Fibroblast of the aortic adventitia (primary cell): ENCODE data around the gene NTPCR. TPM values are rescaled to one million over a fixed set of nuclear protein-coding genes. Genes with fewer than 3 reads are reported as not detected.

Source experiments
- DNase-seq: peaks from one replicate; pipeline ENCODE4 v3.0.0-alpha.2; 2010; ENCODE audit warnings: low read depth
- H3K4me3 ChIP-seq: 2 replicates; pipeline ENCODE4 v1.5.1; 2011; ENCODE audit warnings: low read depth, mild to moderate bottlenecking, control low read depth, low read length, moderate library complexity
- total RNA-seq: library from RNA; depleted of rRNA; stranded (reverse); fragments of >200 nt; gene quantifications from 2 replicates; pipeline ENCODE4 v1.2.3, GENCODE V29; 2012; ENCODE audit warnings: low replicate concordance
- TF ChIP-seq, protein P1 (sequence below): IDR thresholded peaks from 2 replicates; pipeline ENCODE4 v1.5.1; 2011; ENCODE audit warnings: mild to moderate bottlenecking, low read length, control low read depth, inconsistent platforms; ENCODE audit not compliant: insufficient read depth

NTPCR gene
- total RNA-seq, 1 donor = 19.7 TPM

DNA sequence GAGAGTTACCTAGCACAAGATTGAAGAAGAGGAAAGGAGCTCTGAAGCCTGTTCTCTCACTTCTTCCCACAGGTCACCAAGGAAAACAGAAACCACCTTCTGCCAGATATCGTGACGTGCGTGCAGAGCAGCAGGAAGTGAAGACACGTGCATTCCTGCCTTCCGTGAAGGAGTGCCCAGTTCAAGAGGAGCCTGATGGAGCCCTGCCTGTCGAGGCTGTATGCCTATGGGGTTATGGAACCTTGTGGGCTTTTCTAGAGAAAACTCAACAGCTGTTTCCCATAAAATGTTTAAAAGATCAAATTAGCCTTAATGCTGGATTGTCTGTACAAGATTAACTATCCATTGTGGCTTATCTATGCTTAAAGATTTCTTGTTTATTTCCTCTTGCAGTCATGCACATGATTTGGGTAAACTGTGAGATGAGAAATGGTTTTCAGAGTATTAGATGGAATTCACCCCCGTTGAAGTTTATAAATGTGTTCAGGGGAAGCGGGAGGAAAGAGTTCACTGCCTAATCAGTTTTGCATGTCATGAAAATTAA lies 27.8 kb downstream of the NTPCR start:
- DNase-seq = peak; percentile 35
- TF ChIP-seq, protein P1, sequence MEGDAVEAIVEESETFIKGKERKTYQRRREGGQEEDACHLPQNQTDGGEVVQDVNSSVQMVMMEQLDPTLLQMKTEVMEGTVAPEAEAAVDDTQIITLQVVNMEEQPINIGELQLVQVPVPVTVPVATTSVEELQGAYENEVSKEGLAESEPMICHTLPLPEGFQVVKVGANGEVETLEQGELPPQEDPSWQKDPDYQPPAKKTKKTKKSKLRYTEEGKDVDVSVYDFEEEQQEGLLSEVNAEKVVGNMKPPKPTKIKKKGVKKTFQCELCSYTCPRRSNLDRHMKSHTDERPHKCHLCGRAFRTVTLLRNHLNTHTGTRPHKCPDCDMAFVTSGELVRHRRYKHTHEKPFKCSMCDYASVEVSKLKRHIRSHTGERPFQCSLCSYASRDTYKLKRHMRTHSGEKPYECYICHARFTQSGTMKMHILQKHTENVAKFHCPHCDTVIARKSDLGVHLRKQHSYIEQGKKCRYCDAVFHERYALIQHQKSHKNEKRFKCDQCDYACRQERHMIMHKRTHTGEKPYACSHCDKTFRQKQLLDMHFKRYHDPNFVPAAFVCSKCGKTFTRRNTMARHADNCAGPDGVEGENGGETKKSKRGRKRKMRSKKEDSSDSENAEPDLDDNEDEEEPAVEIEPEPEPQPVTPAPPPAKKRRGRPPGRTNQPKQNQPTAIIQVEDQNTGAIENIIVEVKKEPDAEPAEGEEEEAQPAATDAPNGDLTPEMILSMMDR = no peak
- no peak overlapping the region for H3K4me3 ChIP-seq

DNA sequence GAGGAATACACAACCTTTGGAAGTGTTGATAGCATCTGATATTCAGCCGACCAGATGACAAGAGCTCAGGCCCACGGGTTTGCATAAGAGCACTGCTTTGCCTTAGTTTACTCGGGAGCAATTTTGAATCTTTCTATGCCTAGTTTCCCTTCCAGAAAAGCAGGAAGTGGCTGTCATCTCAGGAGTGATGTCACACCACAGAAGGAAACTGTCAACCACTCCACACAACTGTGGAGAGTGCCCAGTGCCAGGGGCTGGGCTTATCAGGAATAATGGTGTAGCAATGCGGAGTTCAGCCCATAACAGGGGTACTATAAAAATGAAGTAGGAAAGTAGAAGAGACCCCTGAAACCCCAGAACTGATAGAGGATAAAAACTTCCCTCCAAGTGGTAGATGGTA lies 28.4 kb downstream of the NTPCR start:
- H3K4me3 ChIP-seq = no peak overlapping the region
- TF ChIP-seq, protein P1 = no peak
- no peak for DNase-seq

DNA sequence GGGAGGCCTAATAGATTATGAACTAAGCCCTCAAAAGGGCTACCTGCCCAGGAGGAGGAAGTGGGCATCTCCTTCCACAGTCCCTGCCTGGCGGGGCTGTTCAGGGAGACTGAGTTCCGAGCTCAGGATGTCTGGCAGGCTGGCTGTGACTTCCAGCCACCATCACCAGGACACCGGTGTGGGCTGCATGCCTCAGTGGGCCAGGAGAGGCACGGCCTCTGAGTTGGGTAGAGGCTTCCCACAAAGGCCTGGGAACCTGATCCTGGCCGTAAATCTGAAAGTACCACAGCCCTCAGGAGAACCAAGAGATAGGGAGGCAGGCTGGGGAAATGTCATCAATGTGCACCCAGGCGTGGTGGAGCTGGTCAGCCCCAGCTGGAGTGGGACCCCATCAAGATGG lies 29.1 kb downstream of the NTPCR start:
- TF ChIP-seq, protein P1 = no peak
- DNase-seq = no peak

DNA sequence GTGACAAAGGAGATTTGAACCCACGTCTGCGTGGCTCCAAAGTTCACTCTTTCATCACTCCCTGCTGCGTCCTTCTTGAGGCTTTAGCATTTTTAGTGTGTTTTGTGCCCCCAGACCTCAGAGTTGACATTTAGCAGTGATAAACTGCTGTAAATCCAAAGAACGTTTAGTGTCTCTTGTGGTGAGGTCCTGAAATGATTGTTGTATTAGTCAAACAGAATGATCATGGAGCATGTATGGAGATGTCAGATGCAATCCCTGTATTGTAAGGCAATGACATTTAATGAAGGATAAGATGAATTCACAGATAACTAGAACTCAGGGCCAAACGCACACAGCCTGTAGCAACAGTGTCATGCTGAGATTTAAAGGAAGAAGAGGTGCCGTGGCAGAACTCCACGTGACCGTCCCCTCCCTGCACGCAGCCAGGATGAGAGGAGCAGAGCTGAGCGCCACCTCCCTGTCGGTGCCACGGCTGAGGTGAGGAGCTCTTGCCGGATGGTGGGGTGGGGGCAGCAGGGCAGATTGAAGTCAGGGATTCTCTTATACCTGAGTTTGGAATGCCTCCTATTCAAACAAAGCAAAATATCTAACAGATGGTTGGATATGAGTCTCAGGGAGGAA lies 30.1 kb downstream of the NTPCR start:
- TF ChIP-seq, protein P1 = no peak
- DNase-seq = no peak
- H3K4me3 ChIP-seq = no peak overlapping the region

More for the DNA sequence above, 29.1 kb downstream of the NTPCR start:
- no peak overlapping the region for H3K4me3 ChIP-seq

DNA sequence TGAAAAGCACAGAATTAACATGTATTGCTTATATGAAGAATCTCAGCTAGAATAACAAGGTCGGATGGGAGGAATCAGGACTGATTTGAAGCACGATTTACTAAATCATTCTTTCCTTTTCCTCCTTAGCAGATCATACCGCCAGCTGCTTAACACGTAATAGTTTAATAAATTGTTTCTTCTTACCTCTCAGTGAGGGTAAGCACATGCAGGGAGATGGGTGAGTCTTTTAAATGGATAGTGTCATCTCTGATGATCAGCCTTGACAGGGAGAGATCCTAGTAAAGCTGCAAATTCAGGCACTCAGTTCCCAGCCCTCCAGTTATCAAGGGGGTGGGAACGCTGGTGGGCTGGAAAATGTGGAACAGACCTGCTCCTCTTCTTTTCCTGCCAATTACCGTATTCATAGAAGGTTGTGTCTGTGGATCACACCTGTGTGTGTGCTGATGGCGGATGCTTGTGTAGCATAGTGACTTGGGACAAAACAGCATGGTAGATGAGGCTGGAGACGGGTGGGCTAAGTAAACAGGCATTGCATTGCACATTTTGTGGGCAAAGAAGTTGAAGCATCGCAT lies 30.7 kb downstream of the NTPCR start:
- no peak for DNase-seq
- H3K4me3 ChIP-seq = no peak overlapping the region
- TF ChIP-seq, protein P1 = no peak

DNA sequence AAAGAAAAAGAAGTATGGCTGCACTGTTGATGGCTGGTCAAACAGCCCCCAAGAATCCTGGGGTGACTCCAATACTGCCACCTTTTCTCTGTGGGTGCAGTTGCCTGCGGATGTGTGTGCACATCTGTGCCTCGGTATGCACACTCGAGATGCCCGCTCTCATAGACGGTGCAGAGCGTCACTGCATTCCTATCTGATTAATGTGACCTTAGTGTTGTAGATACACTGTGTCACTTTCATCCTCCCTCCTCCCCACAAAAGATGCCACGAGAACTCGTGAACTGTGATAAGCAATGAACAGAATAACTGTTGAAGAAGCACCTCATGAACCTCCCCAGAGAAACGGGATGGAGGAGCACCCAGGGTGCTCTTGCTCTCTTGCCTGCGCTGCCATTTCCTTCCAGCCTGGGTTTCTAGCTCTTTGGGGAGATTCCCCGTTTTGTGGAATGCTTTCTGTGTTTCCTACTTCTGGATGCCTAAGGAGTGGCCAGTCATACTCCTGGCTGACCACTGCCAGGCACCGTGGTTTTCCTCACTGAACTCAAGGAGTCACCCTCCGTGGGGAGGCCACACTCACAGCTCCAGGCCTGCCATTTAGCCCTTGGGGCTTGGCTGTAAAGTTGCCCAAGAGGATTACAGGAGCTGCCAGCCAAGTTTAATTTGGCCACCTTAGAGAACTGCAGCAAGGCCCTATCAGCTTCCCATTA lies 32.0 kb downstream of the NTPCR start:
- peak; percentile 50 for DNase-seq
- TF ChIP-seq, protein P1 = no peak

More for the DNA sequence above, 32.0 kb downstream of the NTPCR start:
- H3K4me3 ChIP-seq = no peak overlapping the region
